ENCODE measurements around the gene ITCH.
A peak's percentile ranks its signal among the peaks of the same experiment; 100 is the strongest.

The ITCH gene

GRCh38 chr20:34534391-34535165, 171.5 kb downstream of the ITCH start:
- no peak for DNase-seq (ENCODE audit: low read depth)
- H3K4me3 ChIP-seq (ENCODE audit: low read depth, low read length): no peak overlapping the region
- in situ Hi-C loops (cut with HindIII; ENCODE audit: low sequenced_read_pairs): no loop called here
- TF ChIP-seq CTCF (IDR thresholded peaks at IDR 0.05; ENCODE audit: low read depth, low read length, missing control alignments): no peak

GRCh38 chr20:34535301-34535840, 172.3 kb downstream of the ITCH start:
- in situ Hi-C loops (cut with HindIII; ENCODE audit: low sequenced_read_pairs): no loop called here

GRCh38 chr20:34535857-34536256, 172.8 kb downstream of the ITCH start:
- no peak for DNase-seq (ENCODE audit: low read depth)
- in situ Hi-C loops (cut with HindIII; ENCODE audit: low sequenced_read_pairs): no loop called here
- no peak for TF ChIP-seq CTCF (IDR thresholded peaks at IDR 0.05; ENCODE audit: low read depth, low read length, missing control alignments)
- H3K4me3 ChIP-seq (ENCODE audit: low read depth, low read length): no peak overlapping the region

More at GRCh38 chr20:34535301-34535840, 172.3 kb downstream of the ITCH start:
- DNase-seq (ENCODE audit: low read depth): no peak
- H3K4me3 ChIP-seq (ENCODE audit: low read depth, low read length): no peak overlapping the region
- no peak for TF ChIP-seq CTCF (IDR thresholded peaks at IDR 0.05; ENCODE audit: low read depth, low read length, missing control alignments)

GRCh38 chr20:34536798-34537394, 173.8 kb downstream of the ITCH start:
- peak; percentile 22 for TF ChIP-seq CTCF (IDR thresholded peaks at IDR 0.05; ENCODE audit: low read depth, low read length, missing control alignments)
- no peak for DNase-seq (ENCODE audit: low read depth)
- no peak overlapping the region for H3K4me3 ChIP-seq (ENCODE audit: low read depth, low read length)
- in situ Hi-C loops (cut with HindIII; ENCODE audit: low sequenced_read_pairs): no loop called here

- no peak for DNase-seq (ENCODE audit: low read depth)
- H3K4me3 ChIP-seq (ENCODE audit: low read depth, low read length): no peak overlapping the region
- in situ Hi-C loops (cut with HindIII; ENCODE audit: low sequenced_read_pairs): no loop called here
- no peak for TF ChIP-seq CTCF (IDR thresholded peaks at IDR 0.05; ENCODE audit: low read depth, low read length, missing control alignments)
These were observed 174.6 kb downstream of the ITCH start for GRCh38 chr20:34537651-34538050.

- DNase-seq (ENCODE audit: low read depth): no peak
- H3K4me3 ChIP-seq (ENCODE audit: low read depth, low read length): no peak overlapping the region
- in situ Hi-C loops (cut with HindIII; ENCODE audit: low sequenced_read_pairs): no loop called here
- TF ChIP-seq CTCF (IDR thresholded peaks at IDR 0.05; ENCODE audit: low read depth, low read length, missing control alignments): peak; percentile 78
These were observed 175.6 kb downstream of the ITCH start for GRCh38 chr20:34538671-34539123.
